GM23338 (cell line): ENCODE measurements around the gene OGDHL. TPM values are rescaled to one million over a fixed set of nuclear protein-coding genes. Genes with fewer than 3 reads are reported as not detected.

Experiments
- ATAC-seq: fragments of 200-7000 bp; cut with Tn5 transposase; 3 replicates; pipeline ENCODE4 v1.9.1; 2020
- DNase-seq: peaks from one replicate; pipeline ENCODE4 v3.0.0-alpha.2; 2015; ENCODE audit warnings: low spot score
- H2AFZ ChIP-seq: fragments of 200-600 bp; sonication (generic); 2 replicates; pipeline ENCODE4 v1.8.0; 2016; ENCODE audit warnings: antibody characterized with exemption, mild to moderate bottlenecking, moderate library complexity
- H3F3A ChIP-seq: fragments of 200-600 bp; sonication (generic); replicated peaks from 2 replicates; pipeline ENCODE4 v1.8.0; 2017; ENCODE audit warnings: antibody characterized with exemption, mixed run types, low read depth
- H3K27ac ChIP-seq: fragments of 200-600 bp; sonication (generic); 2 replicates; pipeline ENCODE4 v1.6.1; 2016; ENCODE audit warnings: low read depth
- H3K27me3 ChIP-seq: fragments of 200-600 bp; sonication (generic); 2 replicates; pipeline ENCODE4 v1.8.0; 2016; ENCODE audit warnings: mild to moderate bottlenecking, mixed run types, moderate library complexity; ENCODE audit not compliant: insufficient read depth
- H3K36me3 ChIP-seq: fragments of 200-600 bp; sonication (generic); 2 replicates; pipeline ENCODE4 v1.8.0; 2016; ENCODE audit warnings: mild to moderate bottlenecking; ENCODE audit not compliant: insufficient read depth
- H3K4me1 ChIP-seq: fragments of 200-600 bp; sonication (generic); 2 replicates; pipeline ENCODE4 v1.8.0; 2016; ENCODE audit warnings: mild to moderate bottlenecking, moderate library complexity; ENCODE audit not compliant: insufficient read depth
- H3K4me2 ChIP-seq: fragments of 200-600 bp; sonication (generic); 2 replicates; pipeline ENCODE4 v1.7.1; 2017; ENCODE audit warnings: mixed run types
- H3K4me3 ChIP-seq: fragments of 200-600 bp; sonication (generic); 2 replicates; pipeline ENCODE4 v1.6.1; 2016; ENCODE audit warnings: mixed run types
- H3K79me2 ChIP-seq: fragments of 200-600 bp; sonication (generic); replicated peaks from 2 replicates; pipeline ENCODE4 v1.8.0; 2017; ENCODE audit warnings: mild to moderate bottlenecking; ENCODE audit not compliant: insufficient read depth
- H3K9me2 ChIP-seq: fragments of 200-600 bp; sonication (generic); 2 replicates; pipeline ENCODE4 v1.8.0; 2017; ENCODE audit not compliant: insufficient read depth
- H4K20me1 ChIP-seq: fragments of 200-600 bp; sonication (generic); replicated peaks from 2 replicates; pipeline ENCODE4 v1.8.0; 2017; ENCODE audit warnings: mild to moderate bottlenecking; ENCODE audit not compliant: insufficient read depth
- H3K27ac Mint-ChIP-seq: 2 replicates; pipeline ENCODE4 v1.8.0; 2020; ENCODE audit warnings: inconsistent platforms, mild to moderate bottlenecking, moderate library complexity, mixed read lengths
- H3K27me3 Mint-ChIP-seq: 3 replicates; pipeline ENCODE4 v1.8.0; 2022; ENCODE audit warnings: low read depth, mild to moderate bottlenecking, moderate library complexity, mixed read lengths, inconsistent platforms; ENCODE audit not compliant: insufficient read depth, poor library complexity
- H3K36me3 Mint-ChIP-seq: 3 replicates; pipeline ENCODE4 v1.8.0; 2021; ENCODE audit warnings: low read depth, mild to moderate bottlenecking, inconsistent platforms, moderate library complexity, mixed read lengths
- H3K4me1 Mint-ChIP-seq: 3 replicates; pipeline ENCODE4 v1.8.0; 2020; ENCODE audit warnings: mild to moderate bottlenecking, inconsistent platforms, mixed read lengths
- H3K4me3 Mint-ChIP-seq: 3 replicates; pipeline ENCODE4 v1.8.0; 2021; ENCODE audit warnings: moderate library complexity, mild to moderate bottlenecking, inconsistent platforms, mixed read lengths
- H3K9me3 Mint-ChIP-seq: 3 replicates; pipeline ENCODE4 v1.8.0; 2020; ENCODE audit warnings: moderate library complexity, mild to moderate bottlenecking, inconsistent platforms, mixed read lengths
- CREB1 ChIP-seq: fragments of 250-450 bp; sonication (Bioruptor Pico); IDR thresholded peaks from 2 replicates; pipeline ENCODE4 v1.5.0; 2020; ENCODE audit warnings: low read depth, mild to moderate bottlenecking, moderate library complexity
- ETS1 ChIP-seq: IDR thresholded peaks from 2 replicates; pipeline ENCODE4 v1.6.1; 2016; ENCODE audit warnings: antibody characterized with exemption
- EZH2 ChIP-seq: fragments of 200-600 bp; sonication (generic); IDR thresholded peaks from one replicate; pipeline ENCODE4 v1.8.0; 2017; ENCODE audit warnings: antibody characterized with exemption, mild to moderate bottlenecking, low read depth; ENCODE audit not compliant: unreplicated experiment
- EZH2phosphoT487 ChIP-seq: fragments of 200-600 bp; sonication (generic); IDR thresholded peaks from one replicate; pipeline ENCODE4 v1.8.1; 2018; ENCODE audit warnings: antibody characterized with exemption; ENCODE audit not compliant: unreplicated experiment
- JUNB ChIP-seq: IDR thresholded peaks from one replicate; pipeline ENCODE4 v1.6.1; 2016; ENCODE audit warnings: antibody characterized with exemption; ENCODE audit not compliant: unreplicated experiment
- NANOG ChIP-seq: IDR thresholded peaks from 2 replicates; pipeline ENCODE4 v1.6.1; 2016; ENCODE audit warnings: antibody characterized with exemption, borderline replicate concordance
- POLR2AphosphoS5 ChIP-seq: IDR thresholded peaks from 2 replicates; pipeline ENCODE4 v1.6.1; 2016; ENCODE audit warnings: antibody characterized with exemption, low read depth
- ZNF114 ChIP-seq: fragments of 250-450 bp; sonication (Bioruptor Pico); IDR thresholded peaks from 2 replicates; pipeline ENCODE4 v1.5.0; 2020; ENCODE audit warnings: mild to moderate bottlenecking, moderate library complexity
- ZNF331 ChIP-seq: fragments of 250-450 bp; sonication (Bioruptor Pico); IDR thresholded peaks from 2 replicates; pipeline ENCODE4 v1.5.0; 2020; ENCODE audit warnings: low read depth, mild to moderate bottlenecking, moderate library complexity
- polyA plus RNA-seq: library from polyadenylated mRNA; unstranded; fragments of >200 nt; fragmentation: Nextera tagmentation; extraction: Ambion mirVana; gene quantifications from 2 replicates; pipeline ENCODE4 v1.2.1, GENCODE V29; 2016
- total RNA-seq: library from RNA; depleted of rRNA; stranded (reverse); fragments of >200 nt; shearing (Covaris generic); gene quantifications from 2 replicates; pipeline ENCODE4 v1.2.3, GENCODE V29; 2014
- TF ChIP-seq, protein P1 (sequence below), 2 experiments: fragments of 200-600 bp in 1 of 2; sonication (generic) in 1 of 2; conservative IDR thresholded peaks; 2 replicates each; pipeline versions ENCODE4 v1.5.1 to v1.6.1; 2016 to 2017; ENCODE audit warnings: antibody characterized with exemption in 2 of 2, low read depth in 2 of 2, mild to moderate bottlenecking in 2 of 2, moderate library complexity in 1 of 2
- TF ChIP-seq, protein P2 (sequence below): IDR thresholded peaks from one replicate; pipeline ENCODE4 v1.6.1; 2018; ENCODE audit warnings: antibody characterized with exemption; ENCODE audit not compliant: unreplicated experiment

The OGDHL gene
- total and polyA plus RNA-seq, 2 experiments from 2014 or later: 8.3 to 15.5 TPM

DNA sequence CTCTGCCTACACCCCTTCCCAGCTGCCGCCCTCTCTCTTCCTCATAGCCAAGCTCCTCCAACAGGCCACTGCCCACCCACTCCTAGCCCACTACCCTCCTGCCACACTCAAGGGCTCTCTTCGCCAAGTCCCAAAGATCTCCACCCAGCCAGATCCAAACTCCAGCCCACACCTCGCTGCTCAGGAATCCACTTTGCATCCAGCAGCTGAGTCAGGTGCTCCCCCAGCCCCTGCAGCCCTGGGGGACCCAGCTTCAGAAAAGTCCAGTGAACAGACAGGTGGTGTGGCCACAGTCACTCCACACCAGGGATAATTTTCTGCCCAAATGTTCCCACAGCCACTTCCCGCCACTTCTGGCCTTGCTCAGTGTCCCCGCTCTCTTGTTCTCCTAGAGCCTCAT, 10.9 kb downstream of the OGDHL start:
- Histone ChIP-seq H3F3A (no peaks in the 10 kb centered on the region), H3K4me3 (no peak overlapping the region), H2AFZ (no peak overlapping the region), H3K4me2 (no peak overlapping the region), H4K20me1 (no peaks in the 10 kb centered on the region), H3K27me3 (no peaks in the 10 kb centered on the region), H3K36me3 (no peaks in the 10 kb centered on the region), H3K79me2 (no peaks in the 10 kb centered on the region), H3K9me2 (no peaks in the 10 kb centered on the region), H3K27ac (no peak overlapping the region), H3K4me1 (no peaks in the 10 kb centered on the region)
- no peak for TF ChIP-seq ZNF331 (CRISPR knock-in tag)
- no peak for TF ChIP-seq POLR2AphosphoS5
- no peak for TF ChIP-seq CREB1 (CRISPR knock-in tag)
- no peak for TF ChIP-seq JUNB
- TF ChIP-seq NANOG: no peak
- TF ChIP-seq EZH2phosphoT487: no peak
- H3K36me3 Mint-ChIP-seq: peaks cover 13% of the 10 kb centered on the region
- ATAC-seq (no peak), DNase-seq (no peak)
- peaks cover 2% of the 10 kb centered on the region; the same call in 1 of the 3 replicates for H3K9me3 Mint-ChIP-seq
- H3K27ac Mint-ChIP-seq: no peak overlapping the region
- no peak overlapping the region for H3K4me3 Mint-ChIP-seq
- H3K4me1 Mint-ChIP-seq: no peaks in the 10 kb centered on the region
- peaks cover 3% of the 10 kb centered on the region for H3K27me3 Mint-ChIP-seq

DNA sequence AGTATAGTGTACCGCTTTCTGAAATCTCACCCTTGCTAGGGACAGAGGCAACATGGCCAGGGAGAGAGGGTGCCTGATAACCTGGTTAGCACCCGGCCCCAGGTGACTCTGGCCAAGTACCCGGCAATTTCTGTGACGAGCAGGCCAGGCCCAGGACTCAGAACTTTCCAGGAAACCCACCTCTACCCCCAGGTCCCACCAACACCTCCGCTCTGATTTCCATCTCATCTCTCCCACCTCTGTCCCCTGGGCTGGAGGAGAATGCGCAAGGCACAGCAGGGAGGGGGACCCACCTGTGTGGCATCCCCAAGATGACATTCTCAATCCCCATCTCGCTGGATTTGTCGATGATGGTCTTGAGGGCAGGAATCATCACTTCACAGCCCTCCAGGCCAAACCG, 11.6 kb downstream of the OGDHL start:
- Histone ChIP-seq H3K9me2 (no peaks in the 10 kb centered on the region), H3K79me2 (no peaks in the 10 kb centered on the region), H3K27ac (no peak overlapping the region), H3F3A (no peaks in the 10 kb centered on the region), H3K36me3 (no peaks in the 10 kb centered on the region), H2AFZ (no peak overlapping the region), H3K27me3 (no peaks in the 10 kb centered on the region), H3K4me1 (no peaks in the 10 kb centered on the region), H3K4me2 (no peak overlapping the region), H4K20me1 (no peaks in the 10 kb centered on the region), H3K4me3 (no peak overlapping the region)
- Mint-ChIP-seq H3K27ac (no peak overlapping the region), H3K27me3 (peaks cover 3% of the 10 kb centered on the region), H3K36me3 (peaks cover 13% of the 10 kb centered on the region), H3K4me1 (no peaks in the 10 kb centered on the region), H3K4me3 (no peak overlapping the region), H3K9me3 (peaks cover 2% of the 10 kb centered on the region; the same call in 1 of the 3 replicates)
- no peak for DNase-seq
- no peak for ATAC-seq
- TF ChIP-seq JUNB (no peak), NANOG (no peak), ZNF114 (CRISPR knock-in tag) (no peak), EZH2 (no peak), ETS1 (no peak), ZNF331 (CRISPR knock-in tag) (no peak)
- TF ChIP-seq, protein P1, sequence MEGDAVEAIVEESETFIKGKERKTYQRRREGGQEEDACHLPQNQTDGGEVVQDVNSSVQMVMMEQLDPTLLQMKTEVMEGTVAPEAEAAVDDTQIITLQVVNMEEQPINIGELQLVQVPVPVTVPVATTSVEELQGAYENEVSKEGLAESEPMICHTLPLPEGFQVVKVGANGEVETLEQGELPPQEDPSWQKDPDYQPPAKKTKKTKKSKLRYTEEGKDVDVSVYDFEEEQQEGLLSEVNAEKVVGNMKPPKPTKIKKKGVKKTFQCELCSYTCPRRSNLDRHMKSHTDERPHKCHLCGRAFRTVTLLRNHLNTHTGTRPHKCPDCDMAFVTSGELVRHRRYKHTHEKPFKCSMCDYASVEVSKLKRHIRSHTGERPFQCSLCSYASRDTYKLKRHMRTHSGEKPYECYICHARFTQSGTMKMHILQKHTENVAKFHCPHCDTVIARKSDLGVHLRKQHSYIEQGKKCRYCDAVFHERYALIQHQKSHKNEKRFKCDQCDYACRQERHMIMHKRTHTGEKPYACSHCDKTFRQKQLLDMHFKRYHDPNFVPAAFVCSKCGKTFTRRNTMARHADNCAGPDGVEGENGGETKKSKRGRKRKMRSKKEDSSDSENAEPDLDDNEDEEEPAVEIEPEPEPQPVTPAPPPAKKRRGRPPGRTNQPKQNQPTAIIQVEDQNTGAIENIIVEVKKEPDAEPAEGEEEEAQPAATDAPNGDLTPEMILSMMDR (conservative IDR thresholded peaks at IDR 0.05; ENCODE audit: low read depth in 2 of 2): no peak
- TF ChIP-seq, protein P2, sequence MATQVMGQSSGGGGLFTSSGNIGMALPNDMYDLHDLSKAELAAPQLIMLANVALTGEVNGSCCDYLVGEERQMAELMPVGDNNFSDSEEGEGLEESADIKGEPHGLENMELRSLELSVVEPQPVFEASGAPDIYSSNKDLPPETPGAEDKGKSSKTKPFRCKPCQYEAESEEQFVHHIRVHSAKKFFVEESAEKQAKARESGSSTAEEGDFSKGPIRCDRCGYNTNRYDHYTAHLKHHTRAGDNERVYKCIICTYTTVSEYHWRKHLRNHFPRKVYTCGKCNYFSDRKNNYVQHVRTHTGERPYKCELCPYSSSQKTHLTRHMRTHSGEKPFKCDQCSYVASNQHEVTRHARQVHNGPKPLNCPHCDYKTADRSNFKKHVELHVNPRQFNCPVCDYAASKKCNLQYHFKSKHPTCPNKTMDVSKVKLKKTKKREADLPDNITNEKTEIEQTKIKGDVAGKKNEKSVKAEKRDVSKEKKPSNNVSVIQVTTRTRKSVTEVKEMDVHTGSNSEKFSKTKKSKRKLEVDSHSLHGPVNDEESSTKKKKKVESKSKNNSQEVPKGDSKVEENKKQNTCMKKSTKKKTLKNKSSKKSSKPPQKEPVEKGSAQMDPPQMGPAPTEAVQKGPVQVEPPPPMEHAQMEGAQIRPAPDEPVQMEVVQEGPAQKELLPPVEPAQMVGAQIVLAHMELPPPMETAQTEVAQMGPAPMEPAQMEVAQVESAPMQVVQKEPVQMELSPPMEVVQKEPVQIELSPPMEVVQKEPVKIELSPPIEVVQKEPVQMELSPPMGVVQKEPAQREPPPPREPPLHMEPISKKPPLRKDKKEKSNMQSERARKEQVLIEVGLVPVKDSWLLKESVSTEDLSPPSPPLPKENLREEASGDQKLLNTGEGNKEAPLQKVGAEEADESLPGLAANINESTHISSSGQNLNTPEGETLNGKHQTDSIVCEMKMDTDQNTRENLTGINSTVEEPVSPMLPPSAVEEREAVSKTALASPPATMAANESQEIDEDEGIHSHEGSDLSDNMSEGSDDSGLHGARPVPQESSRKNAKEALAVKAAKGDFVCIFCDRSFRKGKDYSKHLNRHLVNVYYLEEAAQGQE: no peak
